NCI-H187 (cell line): ENCODE results near the gene MEDAG.
"Not testable (repeated sequence)": the region's sequence is repeated elsewhere in the genome, so short reads cannot be mapped to it uniquely, and the experiment has no call there.

Source experiments
- DNase-seq, 2 experiments: peaks; one replicate each; lab custom pipeline; 2025; lab: John Stamatoyannopoulos, UW

The MEDAG gene

GRCh38 chr13:30907121-30907861, 1.2 kb downstream of the MEDAG start:
- DNase-seq, result no peak

- DNase-seq, result no peak
These were observed 2.4 kb downstream of the MEDAG start for GRCh38 chr13:30908416-30908980.

- DNase-seq, result no peak
These were observed 4.6 kb downstream of the MEDAG start for GRCh38 chr13:30910676-30911075.

GRCh38 chr13:30915691-30916541, 9.8 kb downstream of the MEDAG start:
- no peak for DNase-seq

GRCh38 chr13:30916991-30917390, 10.9 kb downstream of the MEDAG start:
- no peak for DNase-seq

- no peak for DNase-seq
These were observed 12.8 kb downstream of the MEDAG start for GRCh38 chr13:30918662-30919405.

GRCh38 chr13:30920162-30920909, 14.3 kb downstream of the MEDAG start:
- no peak for DNase-seq

GRCh38 chr13:30923418-30923817, 17.3 kb downstream of the MEDAG start:
- no peak for DNase-seq

- DNase-seq, result no peak
These were observed 18.6 kb downstream of the MEDAG start for GRCh38 chr13:30924721-30925120.

GRCh38 chr13:30925429-30925828, 19.4 kb downstream of the MEDAG start:
- DNase-seq, result no peak

GRCh38 chr13:30926781-30927180, 20.7 kb downstream of the MEDAG start:
- DNase-seq, result no peak

GRCh38 chr13:30927188-30927587, 21.1 kb downstream of the MEDAG start:
- not testable (repeated sequence) for DNase-seq

GRCh38 chr13:30927595-30927994, 21.5 kb downstream of the MEDAG start:
- DNase-seq, result no peak

- DNase-seq, result no peak
These were observed 22.9 kb downstream of the MEDAG start for GRCh38 chr13:30928978-30929377.

- DNase-seq, result no peak
These were observed 26.6 kb downstream of the MEDAG start, which contains the start of gene TEX26 for GRCh38 chr13:30932481-30933353. TEX26 (plus strand) TSS chr13:30932656; CDS start chr13:30932716, 60 bp downstream.

- DNase-seq, result no peak
These were observed 27.2 kb downstream of the MEDAG start for GRCh38 chr13:30933354-30933670.

GRCh38 chr13:30934381-30934780, 28.3 kb downstream of the MEDAG start:
- no peak for DNase-seq

GRCh38 chr13:30934803-30935202, 28.7 kb downstream of the MEDAG start:
- no peak for DNase-seq

- no peak for DNase-seq
These were observed 30.9 kb downstream of the MEDAG start for GRCh38 chr13:30936971-30937370.

- DNase-seq, result no peak
These were observed 37.8 kb downstream of the MEDAG start for GRCh38 chr13:30943881-30944280.
